NOMO-1 (cell line): ENCODE data around the gene DYRK1A.
"Not testable (repeated sequence)": the region's sequence is repeated elsewhere in the genome, so short reads cannot be mapped to it uniquely, and the experiment has no call there.

ENCODE experiments used
- DNase-seq, 2 experiments: peaks; one replicate each; lab custom pipeline; 2025; ENCODE audit not compliant: unreplicated experiment in 2 of 2; lab: John Stamatoyannopoulos, UW

The DYRK1A gene

GRCh38 chr21:37366482-37367316, at the start of gene DYRK1A:
Gene DYRK1A (plus strand): TSS chr21:37366773. CDS start chr21:37420375, 53,602 bp downstream.
- peak; percentile 95 to 99 for DNase-seq

DNA sequence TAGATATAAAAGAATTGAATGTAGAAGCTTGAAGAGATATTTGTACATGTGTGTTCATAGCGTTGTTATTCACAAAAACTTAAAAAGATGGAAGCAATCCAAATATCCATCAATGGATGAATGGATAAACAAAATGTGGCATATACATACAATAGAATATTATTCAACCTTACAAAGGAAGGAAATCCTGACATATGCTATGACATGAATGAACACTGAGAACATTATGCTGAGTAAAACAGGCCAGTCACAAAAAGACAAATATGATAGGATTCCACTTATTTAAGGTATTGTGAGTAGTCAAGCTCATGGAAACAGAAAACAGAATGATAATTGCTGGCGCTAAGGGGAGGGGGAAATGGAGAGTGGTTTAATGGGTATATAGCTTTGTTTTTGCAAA, 47.0 kb upstream of the DYRK1A start:
- DNase-seq, result no peak

DNA sequence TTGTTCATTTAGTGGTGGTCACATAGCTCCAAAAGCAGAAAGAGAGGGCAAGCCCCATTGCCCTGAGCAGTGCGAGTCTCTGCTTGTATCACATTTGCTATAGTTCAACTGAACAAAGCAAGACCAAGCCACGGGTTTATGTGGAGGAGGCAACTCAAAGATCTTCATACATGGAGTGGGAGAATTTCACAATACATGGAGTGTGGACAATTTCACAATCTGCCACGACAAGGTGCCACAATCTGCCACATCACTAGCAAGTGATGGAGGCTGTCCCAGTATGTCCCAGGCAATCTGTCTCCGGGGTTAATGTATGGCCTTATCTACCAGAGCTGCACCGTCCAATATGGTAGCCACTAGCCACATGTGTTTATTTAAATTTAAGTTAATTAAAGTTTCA, 44.5 kb upstream of the DYRK1A start:
- DNase-seq, result no peak

DNA sequence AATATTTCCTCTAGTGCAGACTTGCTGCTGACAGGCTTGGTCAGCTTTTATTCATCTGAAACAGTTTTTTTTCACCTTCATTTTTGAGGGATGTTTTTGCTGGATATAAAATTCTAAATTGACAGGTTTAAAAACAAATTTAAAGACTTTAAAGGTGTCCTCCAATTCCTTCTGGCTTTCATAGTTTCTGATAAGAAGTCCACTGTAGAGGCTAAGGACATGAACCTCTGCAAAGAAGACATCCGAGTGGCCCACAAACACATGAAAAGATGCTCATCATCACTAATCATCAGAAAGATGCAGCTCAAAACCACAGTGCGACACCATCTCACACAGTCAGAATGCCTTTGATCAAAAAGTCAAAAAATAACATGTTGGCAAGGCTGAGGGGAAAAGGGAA, 42.0 kb upstream of the DYRK1A start:
- DNase-seq, result no peak

- not testable (repeated sequence) for DNase-seq
Measured at GRCh38 chr21:37328147-37328546, 38.4 kb upstream of the DYRK1A start.

- DNase-seq, result no peak
Measured at GRCh38 chr21:37331411-37331810, 35.2 kb upstream of the DYRK1A start.

GRCh38 chr21:37335053-37335452, 31.5 kb upstream of the DYRK1A start:
- no peak for DNase-seq

DNA sequence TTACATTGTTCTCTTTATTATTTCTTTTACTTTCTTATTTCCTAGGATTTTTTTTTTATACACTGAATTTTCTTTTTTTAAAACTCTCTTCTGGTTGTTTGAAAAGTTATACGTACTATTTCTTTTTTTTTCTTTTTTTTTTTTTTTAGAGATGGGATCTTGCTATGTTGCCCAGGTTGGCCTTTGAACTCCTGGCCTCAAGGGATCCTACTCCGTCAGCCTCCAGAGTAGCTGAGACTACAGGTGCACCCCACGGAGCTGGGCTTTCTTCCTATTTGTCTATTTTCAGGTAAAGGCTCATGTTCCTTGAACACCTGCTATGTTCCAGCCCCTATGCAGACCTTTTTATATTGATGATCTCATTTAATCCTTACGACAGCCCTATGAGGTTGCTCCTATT, 29.4 kb upstream of the DYRK1A start:
- DNase-seq, result no peak

DNA sequence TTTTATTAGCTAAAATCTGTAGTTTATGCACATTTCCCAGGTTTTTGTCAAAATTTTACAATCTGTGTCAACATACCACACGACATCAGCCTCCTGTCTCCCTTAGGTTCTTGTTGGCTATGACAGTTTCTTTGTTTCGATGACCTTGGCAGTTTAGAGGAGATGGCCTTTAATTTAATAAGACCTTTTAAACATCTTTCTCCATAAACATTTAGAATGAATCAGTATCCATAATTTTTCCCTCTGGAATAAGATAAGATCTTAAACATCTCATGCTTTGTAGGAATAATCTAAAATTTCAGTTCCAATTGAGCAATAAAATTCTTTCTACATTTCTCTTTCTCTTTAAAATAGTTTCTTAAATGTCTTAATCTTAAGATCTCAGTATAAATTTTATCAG, 28.7 kb upstream of the DYRK1A start:
- DNase-seq, result no peak

- no peak for DNase-seq
Measured at GRCh38 chr21:37338671-37339551, 27.7 kb upstream of the DYRK1A start.

DNA sequence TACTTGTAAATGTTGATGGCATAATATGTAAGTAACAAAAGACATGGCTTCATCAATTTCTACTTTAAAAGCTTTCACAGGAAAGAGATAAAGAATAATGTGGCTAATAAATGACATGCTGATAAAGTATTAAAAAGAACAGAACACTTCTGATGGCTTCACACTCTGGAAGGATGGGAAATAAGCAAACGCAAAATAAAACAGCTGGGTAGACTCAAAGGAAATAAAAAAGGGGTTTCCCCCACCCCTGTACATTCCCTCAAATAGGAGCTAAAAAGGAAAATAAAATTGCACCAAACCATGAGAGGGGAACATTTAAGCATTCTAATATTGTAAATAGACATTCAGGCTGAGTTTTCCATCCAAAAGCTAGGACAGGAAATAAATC, 27.0 kb upstream of the DYRK1A start:
- DNase-seq, result no peak

- no peak for DNase-seq
Measured at GRCh38 chr21:37341254-37341960, 25.2 kb upstream of the DYRK1A start.

DNA sequence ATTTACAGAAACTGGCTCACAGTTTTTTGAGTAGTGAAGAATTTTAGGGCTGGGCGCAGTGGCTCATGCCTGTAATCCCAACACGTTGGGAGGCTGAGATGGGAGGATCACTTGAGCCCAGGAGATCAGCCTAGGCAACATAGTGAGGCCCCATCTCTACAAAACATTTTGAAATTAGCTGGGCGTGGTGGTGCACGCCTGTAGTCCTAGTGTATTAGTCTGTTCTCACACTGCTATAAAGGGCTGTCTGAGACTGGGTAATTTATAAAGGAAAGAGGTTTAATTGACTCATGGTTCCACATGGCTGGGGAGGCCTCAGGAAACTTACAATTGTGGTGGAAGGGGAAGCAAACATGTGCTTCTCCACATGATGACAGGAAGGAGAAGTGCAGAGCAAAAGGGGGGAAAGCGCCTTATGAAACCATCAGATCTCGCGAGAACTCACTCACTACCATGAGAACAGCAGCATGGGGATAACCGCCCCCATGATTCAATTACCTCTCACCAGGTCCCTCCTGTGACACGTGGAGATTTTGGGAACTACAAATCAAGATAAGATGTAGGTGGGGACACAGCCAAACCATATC, 24.4 kb upstream of the DYRK1A start:
- DNase-seq, result no peak

- no peak for DNase-seq
Measured at GRCh38 chr21:37346841-37347430, 19.6 kb upstream of the DYRK1A start.

- no peak for DNase-seq
Measured at GRCh38 chr21:37348664-37349063, 17.9 kb upstream of the DYRK1A start.

DNA sequence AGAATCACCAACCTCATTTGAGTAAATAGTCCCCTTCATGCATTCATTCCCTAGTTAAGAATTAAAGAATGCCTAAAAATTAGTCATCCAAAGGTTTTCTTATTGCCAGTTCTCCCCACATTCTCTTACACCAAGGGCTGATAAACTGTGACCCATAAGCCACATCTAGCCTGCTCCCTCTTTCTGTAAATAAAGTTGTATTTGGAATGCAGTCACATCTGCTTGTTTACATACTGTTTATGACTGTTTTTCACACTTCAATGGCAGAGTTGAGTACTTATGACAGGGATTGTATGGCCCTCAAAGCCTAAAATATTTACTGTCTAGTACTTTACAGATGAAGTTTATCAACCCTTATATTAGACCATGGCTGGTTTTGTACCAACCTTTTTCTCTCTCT, 16.1 kb upstream of the DYRK1A start:
- DNase-seq, result no peak

DNA sequence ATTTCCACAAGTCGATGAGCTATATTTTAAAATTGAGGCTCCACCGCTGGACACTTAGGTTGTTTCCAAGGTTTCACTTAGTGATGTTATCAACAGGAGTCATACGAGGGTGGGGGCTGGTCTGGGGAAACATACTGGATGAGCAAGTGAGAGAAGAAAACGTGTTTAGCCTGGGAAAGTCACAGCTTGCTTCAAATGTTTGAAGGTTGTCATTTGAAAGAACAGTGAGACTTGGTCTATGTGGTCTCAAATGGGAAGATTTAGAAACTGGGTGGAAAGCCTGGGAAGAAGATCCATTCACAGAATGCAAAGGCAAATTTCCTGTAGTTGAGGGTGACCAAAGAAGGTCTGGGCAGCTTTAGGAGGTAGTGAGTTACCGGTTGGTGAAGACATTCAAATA, 9.9 kb upstream of the DYRK1A start:
- DNase-seq, result no peak

- no peak for DNase-seq
Measured at GRCh38 chr21:37357691-37358090, 8.9 kb upstream of the DYRK1A start.

- DNase-seq, result peak; percentile 49 to 59
Measured at GRCh38 chr21:37358397-37358796, 8.2 kb upstream of the DYRK1A start.

GRCh38 chr21:37363936-37364335, 2.6 kb upstream of the DYRK1A start:
- no peak for DNase-seq
